ENCODE measurements around the gene SHOX. TPM values are rescaled to one million over a fixed set of nuclear protein-coding genes. Genes with fewer than 3 reads are reported as not detected.
A peak's percentile ranks its signal among the peaks of the same experiment; 100 is the strongest.
"Not testable (repeated sequence)": the region's sequence is repeated elsewhere in the genome, so short reads cannot be mapped to it uniquely, and the experiment has no call there.

SHOX gene
- total RNA-seq, 1 donor from 2014 or later = not detected

GRCh38 chrX:621705-622503 is 8.7 kb upstream of the SHOX start:
- DNase-seq = no peak

- DNase-seq = not testable (repeated sequence)
Observed at GRCh38 chrX:622802-623201, 7.8 kb upstream of the SHOX start.

DNA sequence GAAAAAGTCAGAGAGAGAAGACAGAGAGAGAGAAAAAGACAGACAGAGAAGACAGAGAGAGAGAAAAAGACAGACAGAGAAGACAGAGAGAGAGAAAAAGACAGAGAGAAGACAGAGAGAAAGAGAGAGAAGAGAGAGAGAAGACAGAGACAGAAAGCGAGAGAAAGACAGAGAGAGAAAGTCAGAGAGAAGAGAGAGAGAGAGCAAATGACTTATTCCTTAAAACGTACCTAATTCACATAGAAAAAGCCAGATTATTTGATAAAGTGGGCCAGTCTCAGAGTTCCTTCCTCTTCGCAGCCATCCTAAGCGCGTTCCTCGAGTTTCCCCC is 7.4 kb upstream of the SHOX start:
- no peak for DNase-seq

GRCh38 chrX:623599-624315 is 6.8 kb upstream of the SHOX start:
- DNase-seq = no peak

DNA sequence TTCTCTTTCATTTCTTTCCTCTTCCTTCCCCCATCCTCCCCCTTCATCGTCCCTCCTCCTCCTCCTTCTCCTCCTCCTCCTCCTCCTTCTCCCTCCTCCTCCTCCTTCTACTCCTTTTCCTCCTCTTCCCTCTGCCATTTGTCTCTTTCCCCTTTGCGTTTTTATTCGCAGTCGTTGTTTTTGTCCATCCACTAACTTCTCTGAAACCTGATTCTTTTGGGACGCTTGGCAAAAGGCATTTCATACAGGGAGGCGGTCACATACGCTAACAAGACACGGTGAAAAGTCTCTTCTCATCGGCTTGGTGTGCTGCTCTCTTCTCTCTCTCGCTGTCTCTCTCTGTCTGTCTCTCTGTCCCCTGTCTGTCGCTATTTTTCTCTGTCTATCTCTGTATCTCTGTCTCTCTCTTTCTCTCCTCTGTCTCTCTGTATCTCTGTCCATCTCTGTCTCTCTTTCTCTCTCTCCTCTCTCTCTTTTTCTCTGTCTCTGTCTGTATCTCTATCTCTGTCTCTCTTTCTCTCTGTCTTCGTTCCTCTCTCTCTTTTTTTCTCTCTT is 5.4 kb upstream of the SHOX start:
- DNase-seq = peak; percentile 50

DNA sequence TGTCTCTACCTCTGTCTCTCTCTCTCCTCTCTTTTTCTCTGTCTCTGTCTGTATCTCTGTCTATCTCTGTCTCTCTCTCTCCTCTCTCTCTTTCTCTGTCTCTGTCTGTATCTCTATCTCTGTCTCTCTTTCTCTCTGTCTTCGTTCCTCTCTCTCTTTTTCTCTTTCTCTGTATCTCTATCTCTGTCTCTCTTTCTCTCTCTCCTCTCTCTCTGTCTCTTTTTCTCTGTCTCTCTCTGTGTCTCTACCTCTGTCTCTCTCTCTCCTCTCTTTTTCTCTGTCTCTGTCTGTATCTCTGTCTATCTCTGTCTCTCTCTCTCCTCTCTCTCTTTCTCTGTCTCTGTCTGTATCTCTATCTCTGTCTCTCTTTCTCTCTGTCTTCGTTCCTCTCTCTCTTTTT is 4.5 kb upstream of the SHOX start:
- not testable (repeated sequence) for DNase-seq

GRCh38 chrX:626745-627509 is 3.7 kb upstream of the SHOX start:
- DNase-seq = no peak

DNA sequence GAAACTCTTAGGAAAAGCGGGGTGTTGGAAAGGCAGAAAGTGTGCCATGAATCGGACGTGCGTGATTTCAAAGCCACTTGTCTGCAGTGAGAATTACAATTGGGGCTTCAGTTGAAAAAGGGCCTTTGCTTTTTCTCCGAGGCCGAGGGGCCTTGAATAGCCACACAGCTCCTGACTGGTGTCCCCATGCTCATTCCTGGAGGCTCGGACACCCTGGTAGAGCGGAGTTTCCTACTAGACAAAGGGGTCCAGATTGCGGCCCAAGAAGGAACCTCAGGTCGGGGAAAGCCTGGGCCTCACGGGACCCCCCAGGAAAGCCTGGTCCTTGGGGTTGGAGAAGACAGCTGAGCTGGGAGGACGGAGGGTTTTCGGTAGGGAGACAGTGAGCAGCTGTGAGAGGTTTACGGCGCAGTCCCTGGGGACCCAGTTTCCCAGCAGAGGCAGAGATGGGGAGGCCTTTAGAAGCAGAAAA is 3.0 kb upstream of the SHOX start:
- no peak for DNase-seq

DNA sequence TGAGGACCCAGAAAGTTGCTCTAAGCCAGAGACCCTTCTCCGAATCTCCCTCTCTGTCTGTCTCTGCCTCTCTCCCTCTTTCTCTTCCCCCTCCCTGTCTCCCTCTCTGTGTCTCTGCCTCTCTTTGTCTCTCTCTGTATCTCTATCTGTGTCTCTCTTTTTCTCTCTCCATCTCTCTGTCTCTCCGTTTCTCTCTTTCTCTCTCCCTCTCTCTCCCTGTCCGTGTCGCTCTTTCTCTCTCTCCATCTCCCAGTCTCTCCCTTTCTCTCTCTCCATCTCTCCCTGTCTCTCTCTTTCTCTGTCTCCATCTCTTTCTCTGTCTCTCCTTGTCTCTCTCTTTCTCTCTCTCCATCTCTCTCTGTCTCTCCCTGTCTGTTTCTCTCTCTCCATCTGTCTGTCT is 2.6 kb upstream of the SHOX start:
- DNase-seq = no peak

GRCh38 chrX:629230-630006 is 1.2 kb upstream of the SHOX start:
- DNase-seq = no peak

DNA sequence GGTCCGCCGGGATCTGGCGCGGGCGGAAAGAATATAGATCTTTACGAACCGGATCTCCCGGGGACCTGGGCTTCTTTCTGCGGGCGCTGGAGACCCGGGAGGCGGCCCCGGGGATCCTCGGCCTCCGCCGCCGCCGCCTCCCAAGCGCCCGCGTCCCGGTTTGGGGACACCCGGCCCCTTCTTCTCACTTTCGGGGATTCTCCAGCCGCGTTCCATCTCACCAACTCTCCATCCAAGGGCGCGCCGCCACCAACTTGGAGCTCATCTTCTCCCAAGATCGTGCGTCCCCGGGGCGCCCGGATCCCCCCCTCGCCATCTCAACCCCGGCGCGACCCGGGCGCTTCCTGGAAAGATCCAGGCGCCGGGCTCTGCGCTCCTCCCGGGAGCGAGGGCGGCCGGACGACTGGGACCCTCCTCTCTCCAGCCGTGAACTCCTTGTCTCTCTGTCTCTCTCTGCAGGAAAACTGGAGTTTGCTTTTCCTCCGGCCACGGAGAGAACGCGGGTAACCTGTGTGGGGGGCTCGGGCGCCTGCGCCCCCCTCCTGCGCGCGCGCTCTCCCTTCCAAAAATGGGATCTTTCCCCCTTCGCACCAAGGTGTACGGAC is 482 bp upstream of the SHOX start:
- no peak for DNase-seq

GRCh38 chrX:631802-632365 is 1.3 kb downstream of the SHOX start:
- DNase-seq = no peak

DNA sequence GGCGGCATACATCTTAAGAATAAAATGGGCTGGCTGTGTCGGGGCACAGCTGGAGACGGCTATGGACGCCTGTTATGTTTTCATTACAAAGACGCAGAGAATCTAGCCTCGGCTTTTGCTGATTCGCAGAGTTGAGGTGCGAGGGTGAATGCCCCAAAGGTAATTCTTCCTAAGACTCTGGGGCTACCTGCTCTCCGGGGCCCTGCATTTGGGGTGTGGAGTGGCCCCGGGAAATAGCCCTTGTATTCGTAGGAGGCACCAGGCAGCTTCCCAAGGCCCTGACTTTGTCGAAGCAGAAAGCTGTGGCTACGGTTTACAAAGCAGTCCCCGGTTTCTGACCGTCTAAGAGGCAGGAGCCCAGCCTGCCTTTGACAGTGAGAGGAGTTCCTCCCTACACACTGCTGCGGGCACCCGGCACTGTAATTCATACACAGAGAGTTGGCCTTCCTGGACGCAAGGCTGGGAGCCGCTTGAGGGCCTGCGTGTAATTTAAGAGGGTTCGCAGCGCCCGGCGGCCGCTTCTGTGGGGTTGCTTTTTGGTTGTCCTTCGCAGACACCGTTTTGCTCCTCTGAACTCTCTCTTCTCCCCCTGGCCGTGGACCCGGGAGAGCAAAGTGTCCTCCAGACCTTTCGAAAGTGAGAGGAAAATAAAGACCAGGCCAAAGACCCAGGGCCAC is 1.9 kb downstream of the SHOX start:
- DNase-seq = no peak

GRCh38 chrX:633043-633984 is 2.7 kb downstream of the SHOX start:
- DNase-seq = no peak

GRCh38 chrX:633985-634958 is 3.7 kb downstream of the SHOX start:
- DNase-seq = no peak

DNA sequence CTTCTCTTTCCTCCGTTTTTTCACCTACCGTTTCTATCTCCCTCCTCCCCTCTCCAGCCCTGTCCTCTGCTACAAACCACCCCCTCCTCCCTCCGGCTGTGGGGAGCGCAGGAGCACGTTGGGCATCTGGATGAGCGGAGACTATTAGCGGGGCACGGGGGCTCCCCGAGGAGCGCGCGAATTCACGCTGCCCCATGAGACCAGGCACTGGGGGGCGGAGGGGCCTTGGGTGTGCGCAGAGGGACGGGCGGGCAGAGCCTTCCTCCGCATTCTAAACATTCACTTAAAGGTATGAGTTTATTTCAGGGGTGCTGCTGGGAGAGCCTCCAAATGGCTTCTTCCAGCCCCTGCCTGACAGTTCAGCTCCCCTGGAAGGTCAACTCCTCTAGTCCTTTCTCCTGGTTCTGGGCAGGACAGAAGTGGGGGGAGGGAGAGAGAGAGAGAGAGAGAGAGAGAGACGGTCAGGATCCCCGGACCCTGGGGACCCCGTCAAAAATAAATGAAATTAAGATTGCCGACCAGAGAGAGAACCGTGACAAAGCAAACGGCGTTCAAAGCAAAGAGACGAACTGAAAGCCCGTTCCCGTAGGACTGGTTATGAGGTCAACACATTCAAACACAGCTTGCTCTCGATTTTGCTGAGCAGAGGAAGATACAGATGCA is 5.0 kb downstream of the SHOX start:
- DNase-seq = no peak

GRCh38 chrX:636981-637659 is 6.5 kb downstream of the SHOX start:
- DNase-seq = no peak

Data from skin of body (tissue), 2 donors.